ENCODE data around the gene ARMC5.
"Not testable (repeated sequence)": the region's sequence is repeated elsewhere in the genome, so short reads cannot be mapped to it uniquely, and the experiment has no call there.

Gene ARMC5

GRCh38 chr16:31436221-31437045 lies 22.9 kb upstream of the ARMC5 start:
- FAIRE-seq = no peak
- TF ChIP-seq POLR2AphosphoS5 (IDR thresholded peaks at IDR 0.05; ENCODE audit: low read depth, low read length) = no peak
- no peak for TF ChIP-seq POLR2A (IDR thresholded peaks at IDR 0.05; ENCODE audit: low read depth, low read length)
- no peak for TF ChIP-seq TAF1 (IDR thresholded peaks at IDR 0.05; ENCODE audit: borderline replicate concordance, low read depth, low read length)
- DNase-seq (ENCODE audit: insufficient read length) = no peak

GRCh38 chr16:31438414-31438813 lies 20.9 kb upstream of the ARMC5 start:
- no peak for TF ChIP-seq POLR2A (IDR thresholded peaks at IDR 0.05; ENCODE audit: low read depth, low read length)
- TF ChIP-seq TAF1 (IDR thresholded peaks at IDR 0.05; ENCODE audit: borderline replicate concordance, low read depth, low read length) = no peak
- TF ChIP-seq POLR2AphosphoS5 (IDR thresholded peaks at IDR 0.05; ENCODE audit: low read depth, low read length) = no peak
- DNase-seq (ENCODE audit: insufficient read length) (no peak), FAIRE-seq (no peak)

GRCh38 chr16:31439023-31439422 lies 20.3 kb upstream of the ARMC5 start:
- FAIRE-seq; DNase-seq (ENCODE audit: insufficient read length): not testable (repeated sequence)

GRCh38 chr16:31439519-31439918 lies 19.8 kb upstream of the ARMC5 start:
- DNase-seq (ENCODE audit: insufficient read length) = no peak
- TF ChIP-seq POLR2A (IDR thresholded peaks at IDR 0.05; ENCODE audit: low read depth, low read length) (no peak), TAF1 (IDR thresholded peaks at IDR 0.05; ENCODE audit: borderline replicate concordance, low read depth, low read length) (no peak), POLR2AphosphoS5 (IDR thresholded peaks at IDR 0.05; ENCODE audit: low read depth, low read length) (no peak)
- FAIRE-seq = no peak

- TF ChIP-seq POLR2AphosphoS5 (IDR thresholded peaks at IDR 0.05; ENCODE audit: low read depth, low read length) (no peak), POLR2A (IDR thresholded peaks at IDR 0.05; ENCODE audit: low read depth, low read length) (no peak), TAF1 (IDR thresholded peaks at IDR 0.05; ENCODE audit: borderline replicate concordance, low read depth, low read length) (no peak)
- DNase-seq (ENCODE audit: insufficient read length) (no peak), FAIRE-seq (no peak)
These were observed 18.7 kb upstream of the ARMC5 start for GRCh38 chr16:31440516-31441184.

GRCh38 chr16:31441956-31442355 lies 17.3 kb upstream of the ARMC5 start:
- TF ChIP-seq POLR2A (IDR thresholded peaks at IDR 0.05; ENCODE audit: low read depth, low read length) = no peak
- TF ChIP-seq TAF1 (IDR thresholded peaks at IDR 0.05; ENCODE audit: borderline replicate concordance, low read depth, low read length) = no peak
- no peak for TF ChIP-seq POLR2AphosphoS5 (IDR thresholded peaks at IDR 0.05; ENCODE audit: low read depth, low read length)
- FAIRE-seq = no peak
- no peak for DNase-seq (ENCODE audit: insufficient read length)

GRCh38 chr16:31445931-31446330 lies 13.4 kb upstream of the ARMC5 start:
- not testable (repeated sequence) for FAIRE-seq; DNase-seq (ENCODE audit: insufficient read length)

GRCh38 chr16:31451201-31451600 lies 8.1 kb upstream of the ARMC5 start:
- FAIRE-seq (no peak), DNase-seq (ENCODE audit: insufficient read length) (no peak)
- TF ChIP-seq POLR2AphosphoS5 (IDR thresholded peaks at IDR 0.05; ENCODE audit: low read depth, low read length) = no peak

- TF ChIP-seq POLR2AphosphoS5 (IDR thresholded peaks at IDR 0.05; ENCODE audit: low read depth, low read length) (no peak), TAF1 (IDR thresholded peaks at IDR 0.05; ENCODE audit: borderline replicate concordance, low read depth, low read length) (no peak), POLR2A (IDR thresholded peaks at IDR 0.05; ENCODE audit: low read depth, low read length) (no peak)
- DNase-seq (ENCODE audit: insufficient read length) (no peak), FAIRE-seq (no peak)
These were observed 7.5 kb upstream of the ARMC5 start for GRCh38 chr16:31451681-31452351.

GRCh38 chr16:31452631-31453106 lies 6.6 kb upstream of the ARMC5 start:
- DNase-seq (ENCODE audit: insufficient read length) (no peak), FAIRE-seq (no peak)
- no peak for TF ChIP-seq TAF1 (IDR thresholded peaks at IDR 0.05; ENCODE audit: borderline replicate concordance, low read depth, low read length)
- no peak for TF ChIP-seq POLR2A (IDR thresholded peaks at IDR 0.05; ENCODE audit: low read depth, low read length)
- no peak for TF ChIP-seq POLR2AphosphoS5 (IDR thresholded peaks at IDR 0.05; ENCODE audit: low read depth, low read length)

GRCh38 chr16:31453255-31454204 lies 5.8 kb upstream of the ARMC5 start:
- no peak for FAIRE-seq
- TF ChIP-seq POLR2A (IDR thresholded peaks at IDR 0.05; ENCODE audit: low read depth, low read length) = no peak
- TF ChIP-seq TAF1 (IDR thresholded peaks at IDR 0.05; ENCODE audit: borderline replicate concordance, low read depth, low read length) = no peak
- no peak for TF ChIP-seq POLR2AphosphoS5 (IDR thresholded peaks at IDR 0.05; ENCODE audit: low read depth, low read length)
- DNase-seq (ENCODE audit: insufficient read length) = no peak
